K562 (cell line): Measurements from ENCODE around the gene HDAC10. TPM values are rescaled to one million over a fixed set of nuclear protein-coding genes. Genes with fewer than 3 reads are reported as not detected.

Experiments
- CEBPZ ChIP-seq: fragments of 150-350 bp; IDR thresholded peaks from 2 replicates; pipeline ENCODE4 v1.6.1; 2014; ENCODE audit warnings: low read depth, mild to moderate bottlenecking, low read length, borderline replicate concordance
- CHD4 ChIP-seq: fragments of 200-600 bp; sonication (generic); IDR thresholded peaks from 3 replicates; pipeline ENCODE4 v1.6.1; 2012; ENCODE audit warnings: low read depth, mild to moderate bottlenecking, mixed read lengths, low read length, inconsistent platforms; ENCODE audit not compliant: insufficient read depth, insufficient replicate concordance, poor library complexity, severe bottlenecking
- FOXA3 ChIP-seq, 2 experiments: fragments of 450-650 bp in 1 of 2; sonication (generic) in 1 of 2; formaldehyde crosslinking; IDR thresholded peaks in 1 of 2; conservative IDR thresholded peaks in 1 of 2; 2 replicates each; pipeline versions ENCODE4 v1.4.0 to v1.8.0; 2020 to 2022; ENCODE audit warnings: mild to moderate bottlenecking in 2 of 2, missing genetic modification reagents in 1 of 2
- GABPA ChIP-seq: fragments of 200-800 bp; sonication (Bioruptor generic); conservative IDR thresholded peaks from 2 replicates; pipeline ENCODE4 v1.6.1; 2016; ENCODE audit warnings: low read depth, missing genetic modification characterization, missing compliant biosample characterization
- L3MBTL2 ChIP-seq: fragments of 450-650 bp; IDR thresholded peaks from 2 replicates; pipeline ENCODE4 v1.6.1; 2016; ENCODE audit warnings: mild to moderate bottlenecking, moderate library complexity
- MAFF ChIP-seq: IDR thresholded peaks from 2 replicates; pipeline ENCODE4 v1.6.1; 2012; ENCODE audit warnings: low read length, improper control_type of control experiment
- PHB ChIP-seq: fragments of 250-450 bp; sonication (Bioruptor Pico); IDR thresholded peaks from 2 replicates; pipeline ENCODE4 v1.5.0; 2021
- PTTG1 ChIP-seq: fragments of 450-650 bp; IDR thresholded peaks from 2 replicates; pipeline ENCODE4 v1.6.1; 2016; ENCODE audit warnings: low read depth, mild to moderate bottlenecking, missing genetic modification characterization, missing compliant biosample characterization
- RBBP5 ChIP-seq: fragments of 200-600 bp; sonication (generic); IDR thresholded peaks from 2 replicates; pipeline ENCODE4 v1.6.1; 2012; ENCODE audit warnings: borderline replicate concordance, mild to moderate bottlenecking, low read length, control low read depth, inconsistent platforms; ENCODE audit not compliant: insufficient read depth, poor library complexity, severe bottlenecking
- ZBTB7A ChIP-seq: IDR thresholded peaks from 2 replicates; pipeline ENCODE4 v1.6.1; 2011; ENCODE audit warnings: low read depth, mild to moderate bottlenecking, low read length, moderate library complexity, borderline replicate concordance; ENCODE audit not compliant: control insufficient read depth
- ZNF239 ChIP-seq: fragments of 250-450 bp; sonication (Bioruptor Pico); IDR thresholded peaks from 2 replicates; pipeline ENCODE4 v1.4.0; 2020; ENCODE audit warnings: mild to moderate bottlenecking
- ZNF436 ChIP-seq: fragments of 250-450, 450-650 bp; sonication (Bioruptor Pico); formaldehyde crosslinking; IDR thresholded peaks from 2 replicates; pipeline ENCODE4 v1.7.0; 2020; ENCODE audit warnings: mild to moderate bottlenecking
- ZNF76 ChIP-seq: fragments of 250-450 bp; sonication (Bioruptor Pico); IDR thresholded peaks from 2 replicates; pipeline ENCODE4 v1.4.0; 2020; ENCODE audit warnings: mild to moderate bottlenecking, moderate library complexity, borderline replicate concordance
- polyA plus RNA-seq, 8 experiments: library from polyadenylated mRNA; depleted of rRNA in 4 of 8; stranded (reverse) in 5 of 8; unstranded in 3 of 8; fragments of >200 nt; fragmentation: Nextera tagmentation in 2 of 8; fragmentation: Illumina TruSeq in 1 of 8; extraction: Ambion mirVana in 2 of 8; extraction: Trizol in 1 of 8; gene quantifications; 2 replicates each; pipeline versions ENCODE4 v1.2.1 to v1.2.3, GENCODE V29; 2011 to 2014; ENCODE audit warnings: inconsistent platforms in 1 of 8, missing spikeins in 1 of 8
- total RNA-seq, 7 experiments: library from RNA; depleted of rRNA in 6 of 7; stranded (reverse); fragments of >200 nt in 6 of 7; fragmentation: Illumina TruSeq in 2 of 7; extraction: Trizol in 2 of 7; gene quantifications; 2 replicates each; pipeline versions ENCODE4 v1.2.1 to v1.2.3, GENCODE V29; 2011 to 2021; ENCODE audit warnings: low replicate concordance in 1 of 7
- TF ChIP-seq, protein P1 (sequence below): fragments of 200-800 bp; sonication (Bioruptor generic); IDR thresholded peaks from 2 replicates; pipeline ENCODE4 v1.6.1; 2017; ENCODE audit warnings: missing genetic modification characterization, missing compliant biosample characterization
- TF ChIP-seq, protein P2 (sequence below): sonication (generic); formaldehyde crosslinking; IDR thresholded peaks from 2 replicates; pipeline ENCODE4 v1.8.1; 2023; ENCODE audit warnings: mild to moderate bottlenecking, missing genetic modification reagents
- TF ChIP-seq, protein P3 (sequence below), 2 experiments: IDR thresholded peaks; 2 replicates each; pipeline ENCODE4 v1.6.1; 2011; ENCODE audit warnings: borderline replicate concordance in 1 of 2, control low read depth in 1 of 2, low read depth in 1 of 2, low read length in 1 of 2, mild to moderate bottlenecking in 1 of 2, mixed read lengths in 1 of 2, moderate library complexity in 1 of 2; ENCODE audit not compliant: insufficient read depth in 1 of 2, insufficient read length in 1 of 2, poor library complexity in 1 of 2, severe bottlenecking in 1 of 2; ENCODE audit errors: extremely low read depth in 1 of 2

HDAC10 gene
- total and polyA plus RNA-seq, 9 of the 15 experiments (the other 6 are each of a cell fraction or from before 2014, with no cell fraction given): 0.10 to 44.2 (median 6.5) TPM

DNA sequence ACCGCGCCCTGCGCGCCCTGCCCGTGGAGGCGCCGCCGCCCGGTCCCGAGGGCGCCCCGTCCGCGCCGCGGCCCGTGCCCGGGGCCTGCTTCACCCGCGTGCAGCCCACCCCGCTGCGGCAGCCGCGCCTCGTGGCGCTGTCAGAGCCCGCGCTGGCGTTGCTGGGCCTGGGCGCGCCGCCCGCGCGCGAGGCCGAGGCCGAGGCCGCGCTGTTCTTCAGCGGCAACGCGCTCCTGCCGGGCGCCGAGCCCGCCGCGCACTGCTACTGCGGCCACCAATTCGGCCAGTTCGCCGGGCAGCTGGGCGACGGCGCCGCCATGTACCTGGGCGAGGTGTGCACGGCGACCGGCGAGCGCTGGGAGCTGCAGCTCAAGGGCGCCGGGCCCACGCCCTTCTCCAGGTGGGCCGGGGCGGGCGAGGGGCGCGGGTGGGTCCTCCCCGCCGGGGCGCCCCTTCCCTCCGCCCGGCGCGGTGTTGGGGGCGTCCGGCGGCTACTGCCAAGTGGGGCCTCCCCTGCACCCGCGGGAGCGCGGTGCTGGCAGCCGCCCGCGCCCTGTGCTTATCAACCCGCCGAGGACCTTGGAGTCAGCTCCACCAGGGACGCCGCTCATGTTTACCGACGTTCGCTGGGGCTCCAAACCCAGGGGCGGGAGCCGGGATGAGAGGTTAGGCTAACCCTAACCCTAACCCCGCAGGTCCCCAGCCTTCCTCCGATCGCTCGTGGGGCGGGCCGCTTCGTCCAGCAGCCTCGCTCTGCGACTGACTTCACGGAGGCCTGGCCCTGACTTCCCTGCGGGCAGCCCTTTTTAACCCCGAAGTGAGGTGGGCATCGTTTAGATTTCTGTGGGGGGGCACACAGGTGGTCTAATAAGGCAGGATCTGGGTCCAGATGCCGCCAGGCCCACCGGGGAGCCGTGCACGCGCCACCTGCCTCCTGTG lies 49.6 kb downstream of the HDAC10 start (continued):
- TF ChIP-seq, protein P1, sequence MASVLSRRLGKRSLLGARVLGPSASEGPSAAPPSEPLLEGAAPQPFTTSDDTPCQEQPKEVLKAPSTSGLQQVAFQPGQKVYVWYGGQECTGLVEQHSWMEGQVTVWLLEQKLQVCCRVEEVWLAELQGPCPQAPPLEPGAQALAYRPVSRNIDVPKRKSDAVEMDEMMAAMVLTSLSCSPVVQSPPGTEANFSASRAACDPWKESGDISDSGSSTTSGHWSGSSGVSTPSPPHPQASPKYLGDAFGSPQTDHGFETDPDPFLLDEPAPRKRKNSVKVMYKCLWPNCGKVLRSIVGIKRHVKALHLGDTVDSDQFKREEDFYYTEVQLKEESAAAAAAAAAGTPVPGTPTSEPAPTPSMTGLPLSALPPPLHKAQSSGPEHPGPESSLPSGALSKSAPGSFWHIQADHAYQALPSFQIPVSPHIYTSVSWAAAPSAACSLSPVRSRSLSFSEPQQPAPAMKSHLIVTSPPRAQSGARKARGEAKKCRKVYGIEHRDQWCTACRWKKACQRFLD (CRISPR knock-in tag): no peak; the same call in 1 of the 2 replicates
- TF ChIP-seq CEBPZ (no peak), RBBP5 (peak; percentile 30), PTTG1 (tag) (no peak), ZNF436 (no peak), L3MBTL2 (peak; percentile 76), MAFF (no peak), CHD4 (no peak), ZNF76 (CRISPR knock-in tag) (no peak), ZBTB7A (0 out of 2 replicates have a peak, but pooled peaks have one; percentile 30), GABPA (tag) (peak; percentile 91), FOXA3 (CRISPR knock-in tag; conservative IDR thresholded peaks at IDR 0.05 in 1 of 2, IDR thresholded peaks at IDR 0.05 in 1 of 2) (no peak), ZNF239 (CRISPR knock-in tag) (no peak), PHB (no peak)
- TF ChIP-seq, protein P2, sequence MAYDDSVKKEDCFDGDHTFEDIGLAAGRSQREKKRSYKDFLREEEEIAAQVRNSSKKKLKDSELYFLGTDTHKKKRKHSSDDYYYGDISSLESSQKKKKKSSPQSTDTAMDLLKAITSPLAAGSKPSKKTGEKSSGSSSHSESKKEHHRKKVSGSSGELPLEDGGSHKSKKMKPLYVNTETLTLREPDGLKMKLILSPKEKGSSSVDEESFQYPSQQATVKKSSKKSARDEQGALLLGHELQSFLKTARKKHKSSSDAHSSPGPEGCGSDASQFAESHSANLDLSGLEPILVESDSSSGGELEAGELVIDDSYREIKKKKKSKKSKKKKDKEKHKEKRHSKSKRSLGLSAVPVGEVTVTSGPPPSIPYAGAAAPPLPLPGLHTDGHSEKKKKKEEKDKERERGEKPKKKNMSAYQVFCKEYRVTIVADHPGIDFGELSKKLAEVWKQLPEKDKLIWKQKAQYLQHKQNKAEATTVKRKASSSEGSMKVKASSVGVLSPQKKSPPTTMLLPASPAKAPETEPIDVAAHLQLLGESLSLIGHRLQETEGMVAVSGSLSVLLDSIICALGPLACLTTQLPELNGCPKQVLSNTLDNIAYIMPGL (CRISPR knock-in tag): 0 out of 2 replicates have a peak, but pooled peaks have one; percentile 22
- TF ChIP-seq, protein P3, sequence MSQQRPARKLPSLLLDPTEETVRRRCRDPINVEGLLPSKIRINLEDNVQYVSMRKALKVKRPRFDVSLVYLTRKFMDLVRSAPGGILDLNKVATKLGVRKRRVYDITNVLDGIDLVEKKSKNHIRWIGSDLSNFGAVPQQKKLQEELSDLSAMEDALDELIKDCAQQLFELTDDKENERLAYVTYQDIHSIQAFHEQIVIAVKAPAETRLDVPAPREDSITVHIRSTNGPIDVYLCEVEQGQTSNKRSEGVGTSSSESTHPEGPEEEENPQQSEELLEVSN (IDR thresholded peaks at IDR 0.05; ENCODE audit: borderline replicate concordance in 1 of 2, extremely low read depth in 1 of 2, insufficient read depth in 1 of 2, insufficient read length in 1 of 2, low read depth in 1 of 2, low read length in 1 of 2, poor library complexity in 1 of 2, severe bottlenecking in 1 of 2): peak; percentile 75 to 91
